NCI-H1048 (cell line): ENCODE results near the gene XYLT2.
"Not testable (repeated sequence)": the region's sequence is repeated elsewhere in the genome, so short reads cannot be mapped to it uniquely, and the experiment has no call there.

Experiments used
- DNase-seq: peaks from one replicate; lab custom pipeline; 2025; lab: John Stamatoyannopoulos, UW

XYLT2 gene

DNA sequence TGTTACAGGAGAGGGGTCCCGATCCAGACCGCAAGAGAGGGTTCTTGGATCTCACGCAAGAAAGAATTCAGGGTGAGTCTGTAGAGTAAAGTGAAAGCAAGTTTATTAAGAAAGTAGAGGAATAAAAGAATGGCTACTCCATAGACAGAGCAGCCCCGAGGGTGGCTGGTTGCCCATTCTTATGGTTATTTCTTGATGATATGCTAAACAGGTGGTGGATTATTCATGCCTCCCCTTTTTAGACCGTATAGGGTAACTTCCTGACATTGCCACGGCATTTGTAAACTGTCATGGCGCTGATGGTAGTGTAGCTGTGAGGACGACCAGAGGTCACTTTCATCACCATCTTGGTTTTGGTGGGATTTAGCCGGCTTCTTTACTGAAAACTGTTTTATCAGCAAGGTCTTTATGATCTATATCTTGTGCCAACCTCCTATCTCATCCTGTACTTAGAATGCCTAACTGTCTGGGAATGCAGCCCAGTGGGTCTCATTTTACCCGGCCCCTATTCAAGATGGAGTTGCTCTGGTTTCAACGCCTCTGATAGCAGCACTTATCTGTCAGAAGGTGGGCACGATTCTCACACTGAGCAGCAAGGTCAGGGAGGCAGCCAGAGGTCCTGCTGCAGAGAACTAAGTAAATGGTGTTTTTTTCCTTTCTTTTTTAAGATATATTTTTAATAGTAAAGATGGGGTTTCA lies 26.5 kb upstream of the XYLT2 start:
- no peak for DNase-seq

DNA sequence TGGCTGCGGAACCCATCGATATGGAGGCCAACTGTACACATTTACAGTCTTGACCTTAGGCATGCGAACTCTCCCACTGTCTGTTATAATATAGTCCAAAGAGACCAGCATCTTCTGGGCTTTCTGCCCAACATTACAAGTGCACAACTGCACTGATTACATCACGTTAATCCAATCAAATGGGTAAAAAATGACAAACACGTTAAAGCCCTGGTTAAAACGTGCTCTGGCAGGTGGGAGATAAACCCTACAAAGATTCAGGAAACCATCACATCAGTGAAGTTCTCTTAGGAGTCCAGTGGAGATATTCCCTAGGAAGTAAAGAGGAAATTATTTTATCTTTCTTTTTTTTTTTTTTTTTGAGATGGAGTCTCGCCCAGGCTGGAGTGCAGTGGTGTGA lies 23.7 kb upstream of the XYLT2 start:
- DNase-seq = no peak

DNA sequence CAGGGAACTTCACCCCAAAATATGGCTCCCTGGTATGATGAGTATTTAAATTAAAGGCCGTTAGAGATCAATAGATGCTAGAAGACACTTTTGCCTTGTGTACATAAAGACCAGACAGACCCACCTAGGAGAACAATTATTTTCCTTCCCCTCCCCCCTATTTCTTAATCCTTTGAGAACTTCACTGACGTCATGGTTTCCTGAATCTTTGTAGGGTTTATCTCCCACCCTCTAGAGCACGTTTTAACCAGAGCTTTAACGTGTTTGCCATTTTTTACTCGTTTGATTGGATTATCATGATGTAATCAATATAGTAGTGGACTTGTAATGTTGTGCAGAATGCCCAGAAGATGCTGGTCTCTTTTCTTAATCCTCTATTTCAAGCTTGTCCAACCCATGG lies 22.9 kb upstream of the XYLT2 start:
- DNase-seq = no peak

DNA sequence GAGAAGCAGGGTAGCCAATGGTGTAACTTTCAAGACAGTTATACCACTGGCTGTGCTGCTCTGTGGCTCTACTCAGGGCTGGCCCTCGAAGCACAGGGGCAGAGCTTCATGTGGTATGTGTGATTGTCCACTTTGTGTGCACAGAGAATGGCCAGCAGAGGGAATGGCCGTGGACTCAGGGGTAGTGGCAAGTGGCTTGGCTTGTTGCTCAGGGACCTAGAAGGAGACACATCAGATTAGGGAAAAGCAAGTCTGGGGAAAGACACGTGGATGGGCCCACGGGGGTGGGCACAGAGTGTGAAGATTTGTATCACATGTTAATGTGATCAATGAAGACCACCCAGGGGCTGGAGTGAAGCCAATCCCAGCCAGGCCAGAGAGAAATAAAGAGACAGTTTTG lies 20.0 kb upstream of the XYLT2 start:
- DNase-seq = no peak

DNA sequence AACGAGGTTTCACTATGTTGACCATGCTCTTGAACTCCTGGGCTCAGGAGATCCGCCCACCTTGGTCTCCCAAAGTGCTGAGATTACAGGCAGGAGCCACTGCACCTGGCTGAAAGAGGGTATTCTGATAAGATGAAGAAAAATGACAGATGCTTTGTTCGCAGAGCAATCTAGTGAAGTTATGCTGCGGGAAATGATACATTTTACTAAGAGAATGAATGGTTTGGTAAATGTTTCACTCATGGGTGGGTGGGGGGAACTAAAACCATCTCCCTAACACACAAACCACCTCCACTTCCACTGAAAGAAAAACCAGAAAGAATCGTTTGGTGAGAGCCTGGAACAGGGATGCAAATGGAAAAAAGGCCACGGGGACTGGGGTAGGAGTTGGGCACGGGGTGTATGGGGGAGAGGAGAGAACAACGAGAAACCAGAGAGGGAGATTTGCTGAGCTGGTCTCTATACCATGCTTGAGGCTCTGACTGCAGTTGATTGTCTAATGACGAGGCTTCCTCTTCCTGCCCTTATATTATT lies 19.0 kb upstream of the XYLT2 start:
- no peak for DNase-seq

DNA sequence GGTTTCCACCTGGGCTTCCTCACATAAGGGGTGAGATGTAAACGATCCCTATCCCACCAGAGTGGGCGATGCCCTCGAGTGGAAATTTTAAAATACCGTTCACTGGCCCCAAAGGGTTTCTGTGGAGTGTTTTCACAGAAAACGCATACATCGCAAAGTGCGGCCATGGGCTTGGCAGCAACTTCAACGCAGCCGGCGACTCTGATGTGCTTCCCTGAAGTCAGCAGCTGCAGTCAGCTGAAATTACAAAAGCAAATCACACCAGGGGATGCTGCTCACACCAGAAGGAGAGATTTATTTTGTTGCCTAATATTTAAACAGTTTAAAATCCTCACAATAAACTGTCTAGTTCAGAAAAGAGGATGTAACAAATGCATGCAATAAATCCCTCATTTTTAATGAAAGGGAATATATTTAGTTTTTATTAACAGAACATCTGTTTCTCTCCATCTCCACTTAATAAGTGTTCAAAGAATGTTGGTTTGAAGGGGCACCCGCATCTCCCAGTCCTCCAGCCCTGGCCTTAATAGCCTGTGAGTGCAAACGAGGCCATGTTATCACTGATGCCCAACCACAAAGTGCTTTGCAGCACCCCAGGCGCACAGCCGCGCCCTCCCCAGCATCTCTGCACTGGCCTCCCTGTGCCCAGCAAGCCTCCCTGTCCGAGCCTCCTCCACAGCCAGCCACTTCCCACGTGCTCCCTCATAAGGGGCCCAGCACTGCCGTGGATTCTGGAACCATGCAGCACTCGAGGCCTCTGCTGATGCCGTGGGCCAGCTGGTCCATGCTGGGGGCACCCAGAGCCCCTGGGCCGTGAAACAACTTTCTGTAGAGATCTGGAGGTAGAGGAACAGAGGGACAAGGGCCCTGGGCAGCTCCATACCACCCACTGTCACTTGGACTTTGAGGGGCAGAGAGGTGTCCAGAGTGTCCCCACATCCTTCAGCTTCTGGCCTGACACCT lies 17.3 kb upstream of the XYLT2 start:
- no peak for DNase-seq

DNA sequence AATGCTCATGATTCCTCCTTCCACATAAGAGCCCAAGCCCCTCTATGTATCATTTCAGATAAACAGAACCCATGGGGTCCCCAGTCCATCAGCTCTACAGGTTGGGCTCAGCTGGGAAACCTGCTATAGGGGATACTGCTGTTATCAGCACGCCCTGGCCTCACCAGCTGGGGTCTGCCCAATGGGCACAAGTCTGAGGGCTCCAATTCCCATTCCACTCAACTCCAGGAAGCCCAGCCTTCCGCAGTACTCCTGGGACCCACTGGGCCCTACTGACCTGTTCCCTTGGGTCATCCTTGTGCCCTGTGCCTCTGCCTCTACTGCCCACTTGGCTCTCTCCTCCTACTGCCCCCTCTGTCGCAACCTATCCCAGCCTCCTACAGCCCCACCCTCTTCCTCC lies 16.2 kb upstream of the XYLT2 start:
- no peak for DNase-seq

DNA sequence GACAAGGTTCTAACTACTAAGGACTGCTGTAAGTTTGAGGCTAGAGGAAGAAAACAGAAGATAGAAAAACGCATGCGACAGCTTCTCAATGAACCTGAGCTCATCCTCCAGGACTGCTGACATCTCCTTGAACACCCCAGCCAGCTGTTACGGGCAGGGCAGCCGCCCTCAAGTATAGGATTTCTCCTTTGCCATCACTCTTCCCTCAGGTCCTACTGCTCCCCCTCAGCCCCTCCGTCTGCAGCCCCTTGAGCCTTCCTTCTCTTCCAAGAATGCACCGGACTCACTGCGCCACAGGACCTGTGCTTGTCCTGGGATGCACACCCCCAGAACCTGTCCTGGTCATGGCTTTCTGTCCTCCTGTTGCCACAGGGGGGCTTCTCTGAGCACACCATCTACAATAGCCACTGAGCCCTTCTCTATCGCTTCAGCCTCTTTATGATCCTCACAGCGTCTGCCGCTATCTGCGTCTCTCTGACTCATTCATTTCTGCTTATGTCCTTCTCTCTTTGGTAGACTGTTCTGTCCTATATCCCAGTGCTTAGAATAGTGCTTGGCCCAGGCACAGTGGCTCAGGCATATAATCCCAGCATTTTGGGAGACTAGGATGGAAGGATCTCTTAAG lies 15.7 kb upstream of the XYLT2 start:
- no peak for DNase-seq

DNA sequence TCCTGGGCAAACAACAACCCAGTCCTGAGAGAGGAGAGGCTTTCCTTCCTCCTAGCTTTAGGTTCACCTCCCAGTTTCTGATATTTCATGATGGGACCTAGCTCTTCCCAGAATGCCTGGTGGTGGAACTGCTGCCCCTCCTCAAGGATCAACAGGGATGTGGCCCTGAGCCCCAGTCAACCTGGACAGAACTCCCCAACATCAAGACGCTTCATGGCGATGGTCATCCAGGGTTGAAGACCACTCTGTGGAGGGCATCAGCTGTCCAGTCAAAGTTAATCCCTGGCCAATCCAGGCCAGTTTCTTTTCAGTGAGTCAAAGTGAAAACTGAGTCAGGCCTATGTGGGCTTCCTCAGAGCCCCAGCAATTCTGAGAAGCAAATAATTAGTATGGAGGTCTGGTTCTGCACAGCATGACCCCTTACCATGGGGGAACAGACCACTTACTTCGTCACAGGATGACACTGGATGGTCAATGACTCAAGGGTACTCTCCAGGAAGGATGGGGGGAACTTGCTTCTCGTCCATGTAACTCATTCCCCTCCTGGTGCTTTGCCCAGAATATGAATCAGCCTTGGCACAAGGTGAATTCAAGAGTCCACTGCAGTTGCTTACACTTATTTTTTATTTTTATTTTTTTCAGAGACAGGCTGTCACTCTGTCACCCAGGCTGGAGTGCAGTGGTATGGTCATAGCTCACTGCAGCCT lies 14.7 kb upstream of the XYLT2 start:
- no peak for DNase-seq

DNA sequence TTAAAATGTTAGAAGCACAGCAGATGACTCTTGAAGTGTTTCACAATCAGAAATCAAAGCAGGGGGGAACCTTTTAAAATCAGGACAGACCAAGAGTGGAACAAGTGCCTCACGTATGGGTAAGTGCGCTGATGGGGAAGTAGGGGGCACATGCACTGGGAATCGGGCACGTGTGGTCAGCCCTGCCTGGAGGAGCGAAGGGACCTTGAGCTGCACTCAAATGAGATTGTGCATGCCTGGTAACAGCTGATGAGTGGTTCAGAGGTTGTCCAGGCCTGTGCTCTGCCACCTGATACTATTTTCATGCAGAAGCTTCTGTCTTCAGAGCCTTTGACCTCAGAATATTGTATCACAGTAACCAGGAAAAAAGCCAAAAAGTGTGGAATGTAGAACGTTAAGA lies 13.7 kb upstream of the XYLT2 start:
- no peak for DNase-seq

DNA sequence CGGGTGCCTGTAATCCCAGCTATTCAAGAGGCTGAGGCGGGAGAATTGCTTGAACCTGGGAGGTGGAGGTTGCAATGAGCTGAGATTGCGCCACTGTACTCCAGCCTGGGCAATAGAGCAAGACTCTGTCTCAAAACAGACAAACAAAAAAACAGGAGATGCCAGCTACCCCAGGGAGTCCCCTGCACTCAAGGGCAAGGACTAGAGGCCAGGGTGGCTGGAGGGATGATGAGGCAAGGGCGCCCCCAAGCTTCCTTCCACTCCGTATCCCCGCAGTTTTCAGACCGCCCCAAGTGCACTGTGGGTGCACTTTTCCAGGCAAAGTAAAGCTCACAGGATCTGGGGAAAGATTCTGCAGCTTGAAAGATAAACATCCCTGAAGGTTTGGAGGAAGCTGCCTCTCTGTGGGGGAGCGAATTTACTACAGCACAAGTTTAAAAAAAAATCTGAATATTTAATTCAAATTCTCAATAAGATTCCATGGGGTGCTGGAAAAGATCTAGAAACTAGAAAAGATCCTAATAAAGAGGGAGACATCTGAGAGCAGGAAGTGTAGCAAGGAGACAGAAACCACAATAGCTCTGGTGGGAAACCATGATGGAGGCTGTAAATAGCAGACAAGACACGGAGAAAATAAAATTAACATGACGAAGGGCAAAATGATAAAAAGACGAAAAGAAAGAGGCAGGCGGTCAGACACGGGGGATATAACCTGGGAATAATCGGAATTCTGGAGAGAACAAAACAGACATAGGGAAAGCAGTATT lies 12.5 kb upstream of the XYLT2 start:
- DNase-seq = not testable (repeated sequence)

DNA sequence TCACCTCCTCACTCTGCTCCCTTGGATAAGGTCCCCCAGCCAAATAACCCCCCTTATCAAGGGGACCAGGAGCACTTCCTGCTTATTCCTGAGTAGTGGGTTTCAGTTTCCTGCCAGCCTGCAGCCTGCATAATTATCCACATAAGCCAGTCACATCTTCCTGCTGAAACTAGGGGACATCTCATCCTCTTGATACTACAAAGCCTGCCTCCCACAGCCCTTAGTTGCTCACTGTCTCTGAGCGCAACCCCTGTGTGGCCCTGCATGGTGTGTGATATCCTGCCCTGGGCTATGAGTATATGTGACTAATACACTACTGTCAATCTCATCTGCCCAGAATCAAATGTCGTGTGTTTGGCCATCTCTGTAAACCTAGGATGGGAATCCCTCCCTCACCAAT lies 8.0 kb upstream of the XYLT2 start:
- DNase-seq = no peak

DNA sequence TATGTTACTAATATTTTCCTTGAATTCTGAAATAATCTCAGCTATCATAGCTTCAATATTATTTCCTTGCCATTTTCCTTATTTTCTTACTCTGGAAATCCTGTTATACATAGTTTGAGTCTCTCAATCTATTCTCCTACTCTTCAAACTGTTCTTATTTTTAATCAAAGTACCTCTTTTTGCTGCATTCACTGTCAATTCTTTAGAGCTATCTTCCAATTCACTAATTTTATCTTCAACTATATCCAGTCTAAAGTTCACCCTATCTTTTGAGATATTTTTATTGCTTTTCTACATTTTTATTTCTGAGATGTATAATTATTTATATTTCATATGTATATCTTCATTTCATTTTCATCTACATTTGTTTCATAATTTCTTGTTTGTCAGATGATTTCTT lies 7.3 kb upstream of the XYLT2 start:
- no peak for DNase-seq

DNA sequence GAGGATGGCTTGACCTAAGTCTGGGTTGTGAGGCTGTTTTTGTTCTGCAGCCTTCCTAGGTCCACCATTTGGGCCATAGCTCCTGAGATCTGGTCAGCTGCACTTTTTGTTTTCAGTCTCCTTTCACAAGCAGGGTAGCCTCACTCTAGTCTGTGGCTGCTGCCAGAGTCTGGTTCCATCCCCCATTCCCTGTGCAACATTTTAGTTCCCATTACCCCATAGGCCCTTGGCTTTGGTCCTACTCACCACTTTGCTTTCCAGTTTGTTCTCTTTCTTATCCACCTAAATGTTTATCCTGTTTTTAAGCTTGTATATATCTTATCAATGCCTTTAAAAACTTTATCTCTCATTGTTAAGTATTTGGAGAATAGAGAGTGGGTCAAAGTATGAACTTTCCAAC lies 6.5 kb upstream of the XYLT2 start:
- no peak for DNase-seq

DNA sequence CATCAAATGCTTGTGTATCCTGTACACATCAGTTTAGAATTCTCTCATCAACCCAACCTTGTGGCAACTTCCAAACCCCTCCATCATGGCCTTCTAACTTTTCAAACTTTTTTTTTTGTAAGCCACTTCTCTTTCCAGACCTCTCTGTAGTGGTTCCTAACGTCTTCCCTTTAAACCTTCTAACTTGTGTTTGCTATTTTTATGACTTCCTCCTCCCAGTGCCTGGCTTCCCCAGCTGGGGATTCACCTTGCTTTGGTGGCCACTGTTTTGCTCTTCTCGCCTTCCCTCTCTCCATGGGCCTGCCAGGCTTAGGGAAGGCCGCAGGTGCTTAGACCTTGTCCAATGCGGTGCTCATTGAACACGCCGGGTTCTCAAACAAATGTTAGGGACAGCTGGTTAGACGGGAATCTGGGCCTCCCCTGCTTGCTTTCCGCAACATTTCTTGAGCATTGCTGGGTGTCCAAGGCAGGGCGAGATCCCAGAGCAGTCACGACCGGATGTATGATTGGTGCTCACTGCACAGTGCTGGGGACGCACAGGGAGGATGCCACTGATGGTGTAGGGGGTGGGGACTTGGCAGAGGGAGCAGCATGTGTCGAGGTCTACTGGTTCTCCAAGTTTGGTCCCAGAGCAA lies 1.1 kb upstream of the XYLT2 start:
- DNase-seq = no peak

DNA sequence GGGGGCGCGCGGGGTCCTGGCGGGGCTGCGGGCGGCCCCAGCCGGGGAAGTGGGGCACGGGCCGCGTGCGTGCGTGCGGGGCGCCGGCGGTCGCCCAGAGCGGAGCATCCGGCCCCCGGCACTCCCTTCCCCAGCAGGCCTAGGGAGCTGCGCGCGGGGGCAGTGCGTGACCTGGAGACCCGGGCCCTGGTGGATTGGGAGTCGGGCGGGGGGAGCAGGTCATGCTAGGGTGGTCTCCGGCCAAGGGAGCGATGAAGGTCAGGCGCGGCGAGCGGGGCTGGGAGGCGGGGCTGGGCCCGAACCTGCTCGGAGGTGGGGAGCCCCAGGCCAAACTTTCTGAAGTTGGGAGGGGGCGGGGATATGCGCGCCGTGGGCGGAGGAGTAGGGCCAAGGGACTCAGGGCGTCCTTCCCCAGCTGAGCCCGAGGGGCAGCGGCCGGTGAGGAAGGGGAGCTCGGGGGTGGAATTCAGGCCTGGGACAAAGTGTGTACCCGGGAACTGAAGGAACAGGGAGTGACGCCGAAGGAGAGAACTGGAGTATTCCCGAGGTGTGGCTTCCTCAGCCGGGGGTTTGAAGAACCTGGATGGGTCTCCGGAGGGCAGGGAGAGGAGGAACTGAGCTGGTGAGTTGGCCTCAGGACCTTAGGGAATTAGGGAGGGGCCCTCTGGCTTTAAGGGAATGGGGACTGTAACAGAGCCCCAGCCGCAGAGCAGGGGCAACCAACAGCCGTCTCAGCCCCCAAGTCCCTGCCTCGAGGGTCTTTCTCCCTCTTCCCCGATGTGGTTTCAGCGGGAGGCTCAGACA lies 589 bp downstream of the XYLT2 start:
- DNase-seq = no peak

DNA sequence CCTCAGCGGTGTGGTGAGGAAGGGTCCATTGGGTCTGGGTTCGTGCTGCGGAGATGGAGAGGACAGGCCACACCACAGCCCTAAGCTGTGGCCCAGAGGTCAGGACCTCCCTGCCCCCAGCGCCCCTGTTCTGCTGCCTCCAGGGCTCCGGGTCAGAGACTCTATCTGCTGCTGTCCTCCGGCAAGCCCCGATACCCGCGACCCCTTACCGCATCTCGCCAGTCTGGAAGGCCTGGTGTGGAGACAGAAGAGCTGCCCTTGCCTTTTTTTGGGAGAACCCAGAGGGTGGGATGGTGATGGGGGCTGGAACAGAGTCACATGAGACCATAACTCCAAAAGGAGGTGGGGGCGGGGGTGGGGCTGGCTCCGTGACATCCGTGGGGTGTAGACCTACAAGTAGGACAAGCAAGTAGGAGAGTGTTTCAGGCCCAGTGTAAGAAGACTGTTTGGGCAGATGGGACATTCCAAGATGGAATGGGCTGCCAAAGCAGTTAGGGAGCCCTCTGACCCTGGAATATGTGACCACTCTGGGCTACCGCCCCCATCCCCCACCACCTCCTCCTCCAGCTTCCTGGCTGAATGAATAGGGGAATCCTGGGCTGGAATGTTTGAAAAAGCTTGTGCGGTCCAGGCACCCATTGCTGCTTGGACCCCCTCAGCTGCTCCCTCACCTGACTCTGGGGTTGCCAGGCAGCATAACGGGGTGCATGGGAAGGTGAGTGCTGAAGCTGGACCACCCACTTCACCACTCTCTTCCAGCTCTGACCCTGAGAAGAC lies 1.4 kb downstream of the XYLT2 start:
- DNase-seq = no peak

DNA sequence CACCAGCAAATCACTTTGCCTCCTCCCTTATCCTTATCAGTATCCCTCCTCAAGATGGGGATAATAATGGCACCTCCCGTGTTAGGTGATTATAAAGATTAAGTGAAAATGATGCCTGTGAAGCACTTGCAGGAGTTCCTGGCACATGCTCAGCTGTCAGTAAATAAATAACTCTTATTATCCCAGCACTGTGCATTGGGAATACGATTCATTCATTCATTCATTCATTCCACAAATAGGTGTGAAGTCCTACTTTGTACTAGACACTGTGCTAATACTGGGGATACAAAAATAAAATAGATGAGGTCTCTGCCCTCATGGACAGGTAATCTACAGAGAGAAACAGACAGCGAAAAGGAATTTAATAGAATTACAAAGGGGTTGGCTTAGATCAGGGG lies 2.0 kb downstream of the XYLT2 start:
- DNase-seq = no peak
